Measurements from ENCODE around the gene PASD1. TPM values are rescaled to one million over a fixed set of nuclear protein-coding genes. Genes with fewer than 3 reads are reported as not detected.

PASD1 gene
- total RNA-seq, 1 donor from 2014 or later: not detected

- Mint-ChIP-seq H3K27ac (ENCODE audit: unreplicated experiment) (no peak overlapping the region), H3K27me3 (ENCODE audit: low read depth) (peaks cover 12% of the 10 kb centered on the region), H3K4me3 (ENCODE audit: unreplicated experiment) (no peak overlapping the region), H3K4me1 (ENCODE audit: low read depth) (no peaks in the 10 kb centered on the region), H3K9me3 (ENCODE audit: low read depth) (peaks cover 23% of the 10 kb centered on the region), H3K36me3 (ENCODE audit: low read depth) (no peaks in the 10 kb centered on the region)
- TF ChIP-seq, protein P1, sequence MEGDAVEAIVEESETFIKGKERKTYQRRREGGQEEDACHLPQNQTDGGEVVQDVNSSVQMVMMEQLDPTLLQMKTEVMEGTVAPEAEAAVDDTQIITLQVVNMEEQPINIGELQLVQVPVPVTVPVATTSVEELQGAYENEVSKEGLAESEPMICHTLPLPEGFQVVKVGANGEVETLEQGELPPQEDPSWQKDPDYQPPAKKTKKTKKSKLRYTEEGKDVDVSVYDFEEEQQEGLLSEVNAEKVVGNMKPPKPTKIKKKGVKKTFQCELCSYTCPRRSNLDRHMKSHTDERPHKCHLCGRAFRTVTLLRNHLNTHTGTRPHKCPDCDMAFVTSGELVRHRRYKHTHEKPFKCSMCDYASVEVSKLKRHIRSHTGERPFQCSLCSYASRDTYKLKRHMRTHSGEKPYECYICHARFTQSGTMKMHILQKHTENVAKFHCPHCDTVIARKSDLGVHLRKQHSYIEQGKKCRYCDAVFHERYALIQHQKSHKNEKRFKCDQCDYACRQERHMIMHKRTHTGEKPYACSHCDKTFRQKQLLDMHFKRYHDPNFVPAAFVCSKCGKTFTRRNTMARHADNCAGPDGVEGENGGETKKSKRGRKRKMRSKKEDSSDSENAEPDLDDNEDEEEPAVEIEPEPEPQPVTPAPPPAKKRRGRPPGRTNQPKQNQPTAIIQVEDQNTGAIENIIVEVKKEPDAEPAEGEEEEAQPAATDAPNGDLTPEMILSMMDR (IDR thresholded peaks at IDR 0.05): no peak
- no peak for DNase-seq (ENCODE audit: low spot score)
These were observed 134.0 kb downstream of the PASD1 start for GRCh38 chrX:151697522-151697921.

- DNase-seq (ENCODE audit: low spot score): no peak
- Mint-ChIP-seq H3K36me3 (ENCODE audit: low read depth) (no peaks in the 10 kb centered on the region), H3K9me3 (ENCODE audit: low read depth) (peaks cover 20% of the 10 kb centered on the region), H3K27ac (ENCODE audit: unreplicated experiment) (no peak overlapping the region), H3K4me1 (ENCODE audit: low read depth) (no peaks in the 10 kb centered on the region), H3K27me3 (ENCODE audit: low read depth) (peaks cover 10% of the 10 kb centered on the region), H3K4me3 (ENCODE audit: unreplicated experiment) (no peak overlapping the region)
- TF ChIP-seq, protein P1 (IDR thresholded peaks at IDR 0.05): no peak
These were observed 135.0 kb downstream of the PASD1 start for GRCh38 chrX:151698485-151698884.

DNA sequence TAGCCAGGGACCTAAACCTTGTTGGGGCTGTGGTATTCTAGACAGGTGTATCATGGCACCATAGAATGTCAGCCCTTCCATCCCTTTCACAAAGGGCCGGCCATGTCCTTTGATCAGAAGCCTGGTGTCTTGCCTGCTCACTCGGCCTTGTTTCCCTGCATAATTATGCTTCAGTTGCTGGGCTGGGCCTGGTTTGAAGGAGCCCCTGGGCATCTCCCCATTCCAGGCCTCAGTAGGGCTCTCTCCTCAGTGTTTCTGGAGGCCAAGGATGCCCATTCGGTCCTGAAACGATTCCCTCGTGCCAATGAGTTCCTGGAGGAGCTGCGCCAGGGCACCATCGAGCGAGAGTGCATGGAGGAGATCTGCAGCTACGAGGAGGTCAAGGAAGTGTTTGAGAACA lies 136.3 kb downstream of the PASD1 start:
- Mint-ChIP-seq H3K36me3 (ENCODE audit: low read depth) (no peaks in the 10 kb centered on the region), H3K27me3 (ENCODE audit: low read depth) (peaks cover 7% of the 10 kb centered on the region), H3K4me3 (ENCODE audit: unreplicated experiment) (no peak overlapping the region), H3K4me1 (ENCODE audit: low read depth) (no peaks in the 10 kb centered on the region), H3K9me3 (ENCODE audit: low read depth) (peaks cover 20% of the 10 kb centered on the region), H3K27ac (ENCODE audit: unreplicated experiment) (no peak overlapping the region)
- TF ChIP-seq, protein P1 (IDR thresholded peaks at IDR 0.05): no peak
- no peak for DNase-seq (ENCODE audit: low spot score)

DNA sequence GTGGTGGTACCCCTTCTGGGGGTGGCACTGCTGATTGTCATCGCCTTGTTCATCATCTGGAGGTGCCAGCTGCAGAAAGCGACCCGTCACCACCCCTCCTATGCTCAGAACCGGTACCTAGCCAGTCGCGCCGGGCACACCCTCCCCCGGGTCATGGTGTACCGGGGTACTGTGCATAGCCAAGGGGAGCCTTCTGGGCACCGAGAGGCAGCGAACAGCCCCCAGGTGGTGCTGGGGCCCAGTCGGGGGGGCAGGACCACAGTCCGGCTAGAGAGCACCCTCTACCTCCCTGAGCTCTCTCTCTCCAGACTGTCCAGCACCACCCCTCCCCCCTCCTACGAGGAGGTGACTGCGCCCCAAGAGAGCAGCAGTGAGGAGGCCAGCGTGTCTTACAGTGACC lies 137.1 kb downstream of the PASD1 start:
- DNase-seq (ENCODE audit: low spot score): no peak
- H3K4me1 Mint-ChIP-seq (ENCODE audit: low read depth): no peaks in the 10 kb centered on the region
- H3K9me3 Mint-ChIP-seq (ENCODE audit: low read depth): peaks cover 21% of the 10 kb centered on the region
- TF ChIP-seq, protein P1 (IDR thresholded peaks at IDR 0.05): no peak
- peaks cover 6% of the 10 kb centered on the region for H3K27me3 Mint-ChIP-seq (ENCODE audit: low read depth)
- no peak overlapping the region for H3K4me3 Mint-ChIP-seq (ENCODE audit: unreplicated experiment)
- H3K27ac Mint-ChIP-seq (ENCODE audit: unreplicated experiment): no peak overlapping the region
- no peaks in the 10 kb centered on the region for H3K36me3 Mint-ChIP-seq (ENCODE audit: low read depth)

GRCh38 chrX:151701071-151701470 lies 137.6 kb downstream of the PASD1 start:
- Mint-ChIP-seq H3K9me3 (ENCODE audit: low read depth) (peaks cover 19% of the 10 kb centered on the region), H3K27me3 (ENCODE audit: low read depth) (peaks cover 3% of the 10 kb centered on the region)

More at GRCh38 chrX:151701071-151701470, 137.6 kb downstream of the PASD1 start:
- TF ChIP-seq, protein P1 (IDR thresholded peaks at IDR 0.05): no peak
- H3K4me3 Mint-ChIP-seq (ENCODE audit: unreplicated experiment): no peak overlapping the region
- no peaks in the 10 kb centered on the region for H3K4me1 Mint-ChIP-seq (ENCODE audit: low read depth)
- no peak overlapping the region for H3K27ac Mint-ChIP-seq (ENCODE audit: unreplicated experiment)
- H3K36me3 Mint-ChIP-seq (ENCODE audit: low read depth): no peaks in the 10 kb centered on the region
- DNase-seq (ENCODE audit: low spot score): no peak
